SK-MEL-5 (cell line): ENCODE data around the gene OLFM4. TPM values are rescaled to one million over a fixed set of nuclear protein-coding genes. Genes with fewer than 3 reads are reported as not detected.
A peak's percentile ranks its signal among the peaks of the same experiment; 100 is the strongest.

Experiments used
- DNase-seq: peaks from one replicate; pipeline ENCODE4 v3.0.0-alpha.2; 2016; ENCODE audit warnings: low read depth, low spot score
- in situ Hi-C: cut with HindIII; loops from 2 replicates; pipeline ENCODE4 v1.10.0; 2016; ENCODE audit warnings: low sequenced_read_pairs, high pct_unique_total_duplicates, low pct_unique_long_range_greater_than_20kb
- total RNA-seq: library from RNA; depleted of rRNA; stranded (reverse); fragments of >200 nt; shearing (Covaris generic); gene quantifications from 2 replicates; pipeline ENCODE4 v1.2.3, GENCODE V29; 2014

Gene OLFM4
- total RNA-seq, 1 experiment from 2014 or later: not detected

DNA sequence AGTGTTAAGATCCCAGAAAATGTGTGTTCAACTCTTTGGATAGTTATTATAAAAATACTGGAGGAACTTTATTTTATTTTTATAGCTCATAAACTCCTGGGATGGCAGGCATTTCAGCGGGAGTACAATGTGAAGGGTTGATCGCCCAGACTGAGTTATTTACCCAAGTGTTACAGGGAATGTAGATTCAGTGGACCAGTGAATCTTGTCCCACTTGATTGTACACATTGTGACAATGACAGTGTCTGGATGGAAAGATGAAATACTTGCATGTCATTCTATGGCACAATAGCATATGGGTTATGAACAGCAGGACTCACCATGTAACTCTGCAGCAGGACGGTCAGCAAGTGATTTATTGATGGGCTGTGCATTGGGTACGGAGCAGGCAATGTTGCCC is 20.3 kb downstream of the OLFM4 start:
- in situ Hi-C loops: no loop called here
- DNase-seq: no peak

- in situ Hi-C loops: no loop called here
- no peak for DNase-seq
These were observed 21.5 kb downstream of the OLFM4 start for GRCh38 chr13:53050151-53050550.

- in situ Hi-C loops: no loop called here
- DNase-seq: no peak
These were observed 24.1 kb downstream of the OLFM4 start for GRCh38 chr13:53052675-53053074.

- DNase-seq: no peak
- in situ Hi-C loops: no loop called here
These were observed 26.0 kb downstream of the OLFM4 start for GRCh38 chr13:53054569-53054968.

DNA sequence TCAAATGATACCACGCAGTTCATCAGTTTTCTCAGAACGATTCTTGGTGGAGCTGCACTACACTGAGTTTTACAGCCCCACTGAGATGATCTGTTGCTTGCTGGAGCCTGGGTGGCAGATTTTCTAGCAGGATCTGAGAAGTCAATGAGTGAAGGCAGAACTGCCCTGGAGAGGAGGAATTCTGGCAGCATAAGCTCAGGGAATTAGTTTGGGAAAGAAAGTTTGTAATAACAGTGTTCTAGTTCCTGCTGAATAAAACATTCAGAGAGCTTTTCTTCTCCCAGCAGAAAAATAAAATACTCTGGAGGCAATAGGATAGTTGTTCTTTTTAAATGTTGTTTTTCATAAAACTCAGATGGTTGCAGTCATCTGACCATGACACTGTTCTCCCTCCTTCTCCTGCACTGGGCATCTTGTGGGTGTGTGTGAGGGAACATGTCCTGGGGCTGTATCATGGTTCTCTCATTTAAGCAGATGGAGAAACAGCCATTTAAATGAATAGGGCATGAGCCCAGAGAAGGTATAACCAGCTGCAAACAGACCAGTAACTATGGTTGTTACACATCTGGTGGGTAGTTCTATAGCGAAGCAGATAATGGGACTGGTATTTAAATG is 29.6 kb downstream of the OLFM4 start:
- in situ Hi-C loops: no loop called here
- peak; percentile 26 for DNase-seq

GRCh38 chr13:53060840-53061490 is 32.4 kb downstream of the OLFM4 start:
- in situ Hi-C loops: loop anchor here (10.0 kb wide), 1 partner anchor 146 kb away; no protein-coding TSS in a partner anchor
- DNase-seq: no peak

DNA sequence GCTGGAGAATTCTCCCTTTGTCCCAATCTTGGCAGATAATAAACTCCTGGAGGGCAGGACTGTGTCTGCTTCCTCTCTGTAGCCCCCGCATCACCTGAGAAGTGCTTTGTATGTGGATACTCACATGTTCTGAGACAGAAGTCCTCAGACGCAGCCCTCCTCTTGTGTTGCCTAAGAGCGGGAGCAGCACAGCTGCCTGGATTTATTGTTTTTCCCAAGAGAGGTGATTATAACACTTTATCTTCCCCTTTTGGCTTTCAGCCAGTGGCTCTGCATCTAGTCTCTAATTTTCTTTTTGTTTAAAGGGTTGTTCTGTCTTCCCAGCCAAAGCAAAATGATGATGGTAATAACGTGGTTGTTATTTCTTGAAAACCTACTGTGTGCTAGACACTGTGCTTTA is 36.1 kb downstream of the OLFM4 start:
- in situ Hi-C loops: loop anchor here (10.0 kb wide), 1 partner anchor 150 kb away; no protein-coding TSS in a partner anchor

DNA sequence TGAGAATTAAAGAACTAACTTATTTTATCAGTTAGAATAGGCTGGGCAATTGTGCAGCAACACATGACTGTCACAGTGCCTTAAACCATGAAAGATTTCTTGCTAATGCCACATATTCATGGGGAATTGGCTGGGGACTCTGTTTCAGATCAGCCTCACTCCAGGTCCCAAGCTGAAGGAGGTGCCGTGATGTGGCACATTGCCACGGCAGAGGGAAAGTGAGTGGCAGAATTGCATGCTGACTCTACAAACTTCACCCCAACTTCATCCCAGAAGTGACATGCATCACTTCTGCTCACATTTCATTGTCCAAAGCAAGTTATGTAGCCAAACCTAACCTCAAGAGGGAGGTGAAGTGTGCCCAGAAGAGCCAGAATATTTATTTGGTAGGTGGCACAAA is 37.8 kb downstream of the OLFM4 start:
- DNase-seq: no peak
- in situ Hi-C loops: loop anchor here (10.0 kb wide), 1 partner anchor 152 kb away; no protein-coding TSS in a partner anchor

More for the DNA sequence above, 36.1 kb downstream of the OLFM4 start:
- peak; percentile 29 for DNase-seq

GRCh38 chr13:53068585-53069520 is 40.2 kb downstream of the OLFM4 start:
- peak; percentile 79 for DNase-seq
- in situ Hi-C loops: loop anchor here (10.0 kb wide), 1 partner anchor 154 kb away; no protein-coding TSS in a partner anchor

GRCh38 chr13:53069800-53070199 is 41.2 kb downstream of the OLFM4 start:
- in situ Hi-C loops: loop anchor here (10.0 kb wide), 1 partner anchor 155 kb away; no protein-coding TSS in a partner anchor
- no peak for DNase-seq

GRCh38 chr13:53073711-53074110 is 45.1 kb downstream of the OLFM4 start:
- in situ Hi-C loops: no loop called here
- DNase-seq: no peak

GRCh38 chr13:53074114-53074513 is 45.5 kb downstream of the OLFM4 start:
- in situ Hi-C loops: no loop called here
- DNase-seq: no peak

GRCh38 chr13:53075356-53076041 is 46.9 kb downstream of the OLFM4 start:
- in situ Hi-C loops: no loop called here

GRCh38 chr13:53079691-53080090 is 51.1 kb downstream of the OLFM4 start:
- in situ Hi-C loops: no loop called here
- DNase-seq: no peak

More at GRCh38 chr13:53075356-53076041, 46.9 kb downstream of the OLFM4 start:
- DNase-seq: no peak

GRCh38 chr13:53088871-53089270 is 60.3 kb downstream of the OLFM4 start:
- no peak for DNase-seq
- in situ Hi-C loops: no loop called here

GRCh38 chr13:53089951-53090350 is 61.3 kb downstream of the OLFM4 start:
- DNase-seq: no peak
- in situ Hi-C loops: no loop called here

- in situ Hi-C loops: no loop called here
These were observed 61.8 kb downstream of the OLFM4 start for GRCh38 chr13:53090461-53090860.

More at GRCh38 chr13:53090461-53090860, 61.8 kb downstream of the OLFM4 start:
- no peak for DNase-seq
